NCI-H2107 treated with DMSO at 0.1 percent for 48 hours (cell line): ENCODE measurements around the gene DYRK1B.
"Not testable (repeated sequence)": the region's sequence is repeated elsewhere in the genome, so short reads cannot be mapped to it uniquely, and the experiment has no call there.

Experiments used
- DNase-seq: peaks from one replicate; lab custom pipeline; 2025; ENCODE audit not compliant: unreplicated experiment; lab: John Stamatoyannopoulos, UW

The DYRK1B gene

DNA sequence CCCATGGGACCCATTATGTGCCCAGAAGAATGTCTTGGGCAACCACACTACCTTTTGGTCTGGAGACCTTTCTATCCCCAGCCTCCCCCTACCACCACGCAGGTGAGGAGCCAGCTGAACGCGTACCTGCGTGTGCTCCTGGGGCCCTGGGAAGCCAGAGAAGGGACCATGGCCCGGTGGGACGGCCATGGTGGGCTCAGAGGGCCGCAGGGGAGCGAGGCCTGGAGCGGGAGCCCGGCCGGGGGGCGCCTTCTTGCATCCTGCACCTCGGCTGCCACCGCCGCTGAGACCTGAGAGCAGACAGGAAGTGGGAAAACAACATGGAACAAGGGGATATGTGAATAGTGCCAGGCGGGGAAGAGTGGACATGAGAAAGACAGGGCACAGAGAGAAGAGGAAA, 2.3 kb downstream of the DYRK1B start:
- no peak for DNase-seq

DNA sequence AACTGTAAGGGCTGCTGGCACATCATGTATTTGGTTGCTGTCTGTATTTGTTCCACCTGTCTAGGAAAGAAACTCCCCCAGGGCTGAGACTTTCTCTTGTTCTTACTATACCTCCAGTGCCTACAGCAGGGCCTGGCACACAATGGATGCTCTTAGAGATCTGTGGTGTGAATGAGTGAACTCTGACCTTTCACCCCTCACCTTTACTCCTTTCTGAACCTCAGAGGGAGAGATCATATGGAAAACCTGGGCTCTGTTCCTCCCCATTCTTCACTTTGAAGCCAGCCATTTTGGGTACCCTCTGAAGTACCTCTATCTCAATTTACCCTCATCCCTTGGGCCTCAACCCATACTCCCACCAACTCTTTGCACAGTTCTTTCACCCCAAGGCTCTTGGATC, 3.1 kb downstream of the DYRK1B start:
- no peak for DNase-seq

DNA sequence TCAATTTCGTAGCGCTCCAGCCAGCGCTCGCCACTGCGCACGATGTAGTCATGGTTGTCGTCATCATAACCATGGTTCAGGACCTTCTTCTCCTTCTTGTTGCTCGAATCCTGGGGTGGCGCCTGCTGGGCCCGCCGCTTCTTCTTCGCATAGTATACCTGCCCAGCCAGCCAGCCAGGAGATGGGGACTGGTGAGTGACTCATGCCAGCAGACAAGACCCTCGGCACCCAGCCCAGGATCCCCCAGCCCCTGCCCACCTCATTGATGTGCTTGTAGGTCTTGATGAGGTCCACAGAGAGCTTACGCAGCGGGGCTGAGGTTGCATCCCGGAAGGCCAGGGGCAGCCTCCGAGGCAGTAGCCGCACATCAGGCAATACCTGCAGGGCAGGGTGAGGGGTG, 3.6 kb downstream of the DYRK1B start:
- DNase-seq, result no peak

DNA sequence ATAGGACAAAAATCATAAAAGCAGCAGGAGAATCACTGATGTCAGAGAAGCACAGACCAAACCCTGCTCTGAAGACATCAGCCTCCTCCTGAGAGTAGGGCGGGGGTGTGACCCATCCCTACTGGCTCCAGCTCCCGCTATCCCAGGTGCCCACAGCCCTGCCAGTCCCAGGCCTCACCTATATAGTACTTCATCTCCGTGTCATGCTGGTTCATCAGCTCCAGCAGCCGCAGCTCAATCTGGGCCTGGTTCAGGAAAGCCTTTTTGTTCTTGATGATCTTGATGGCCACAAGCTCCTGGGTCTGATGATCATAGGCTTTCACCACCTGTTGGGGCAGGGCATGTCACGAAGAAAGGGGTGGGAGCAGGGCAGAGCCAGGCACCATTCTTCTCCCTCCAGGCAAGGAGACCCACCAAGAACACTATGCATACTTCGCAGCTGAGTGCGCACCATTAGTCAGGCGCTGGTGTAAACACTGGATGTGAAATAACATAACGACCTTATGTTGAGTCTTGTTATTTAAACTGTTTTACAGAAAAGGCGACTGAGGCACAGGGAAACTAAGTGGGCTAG, 4.2 kb downstream of the DYRK1B start:
- no peak for DNase-seq

DNA sequence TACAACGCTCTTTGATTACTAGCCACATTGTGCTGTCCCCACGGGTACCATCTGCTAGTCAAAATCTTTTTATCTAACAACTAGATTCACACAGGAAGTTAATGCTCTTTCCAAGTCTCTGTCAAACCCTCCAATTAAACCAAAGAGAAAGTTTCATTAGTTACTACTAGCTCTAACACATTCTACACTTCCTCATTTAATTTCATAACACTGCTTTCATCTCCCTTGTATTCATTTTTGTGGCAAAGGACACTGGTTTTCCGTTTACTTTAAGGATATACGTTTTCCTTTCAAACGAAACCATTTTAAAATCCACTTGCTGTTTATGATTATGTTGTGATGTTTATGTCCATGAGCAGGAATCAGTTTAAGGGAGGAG, 5.3 kb downstream of the DYRK1B start:
- no peak for DNase-seq

DNA sequence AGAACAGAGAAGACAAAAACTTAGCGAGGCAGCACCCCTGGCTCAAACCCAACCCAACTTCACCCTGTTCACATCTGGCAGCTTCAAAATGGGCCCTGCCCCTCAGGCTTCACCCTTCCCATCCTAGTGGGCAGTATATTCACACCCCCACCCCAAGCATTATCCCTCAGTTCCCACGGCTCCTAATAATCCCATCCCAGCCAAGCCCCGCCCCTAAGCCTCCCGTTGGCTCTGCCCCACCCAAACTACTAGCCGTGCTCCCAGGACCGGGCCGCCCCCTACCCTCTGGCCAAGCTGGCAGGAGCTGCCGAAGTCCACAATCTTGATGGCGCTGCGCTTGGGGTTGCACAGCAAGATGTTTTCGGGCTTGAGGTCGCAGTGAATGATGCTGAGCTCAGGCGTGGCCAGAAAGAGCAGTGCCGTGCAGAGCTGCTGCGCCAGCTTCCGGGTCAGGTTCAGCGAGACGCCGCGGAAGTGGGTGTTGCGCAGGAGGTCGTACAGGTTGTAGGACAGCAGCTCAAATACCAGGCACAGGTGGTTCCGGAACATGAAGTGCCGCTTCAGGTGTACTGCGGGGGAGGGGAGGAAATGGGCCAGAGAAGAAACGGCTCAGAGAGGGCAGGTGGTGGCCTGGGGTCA, 5.8 kb downstream of the DYRK1B start:
- DNase-seq, result no peak

DNA sequence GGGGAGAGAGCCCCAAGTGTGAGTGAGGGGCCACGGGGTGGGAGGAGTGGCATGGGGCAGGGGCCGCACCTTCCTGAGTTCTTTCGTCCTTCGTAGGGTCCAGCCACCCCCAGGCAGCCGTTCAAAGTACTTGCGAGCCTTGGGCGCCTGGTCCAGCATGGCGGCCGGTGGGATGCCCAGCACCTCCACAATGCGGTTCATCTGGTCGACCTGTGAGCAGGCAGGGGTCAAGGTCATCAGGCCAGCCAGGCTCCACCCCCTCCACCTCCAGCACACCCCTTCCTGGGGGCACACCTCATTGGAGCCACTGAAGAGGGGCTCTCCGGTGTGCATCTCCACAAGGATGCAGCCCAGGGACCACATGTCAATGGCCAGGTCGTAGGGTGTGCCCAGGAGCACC, 6.7 kb downstream of the DYRK1B start:
- no peak for DNase-seq

DNA sequence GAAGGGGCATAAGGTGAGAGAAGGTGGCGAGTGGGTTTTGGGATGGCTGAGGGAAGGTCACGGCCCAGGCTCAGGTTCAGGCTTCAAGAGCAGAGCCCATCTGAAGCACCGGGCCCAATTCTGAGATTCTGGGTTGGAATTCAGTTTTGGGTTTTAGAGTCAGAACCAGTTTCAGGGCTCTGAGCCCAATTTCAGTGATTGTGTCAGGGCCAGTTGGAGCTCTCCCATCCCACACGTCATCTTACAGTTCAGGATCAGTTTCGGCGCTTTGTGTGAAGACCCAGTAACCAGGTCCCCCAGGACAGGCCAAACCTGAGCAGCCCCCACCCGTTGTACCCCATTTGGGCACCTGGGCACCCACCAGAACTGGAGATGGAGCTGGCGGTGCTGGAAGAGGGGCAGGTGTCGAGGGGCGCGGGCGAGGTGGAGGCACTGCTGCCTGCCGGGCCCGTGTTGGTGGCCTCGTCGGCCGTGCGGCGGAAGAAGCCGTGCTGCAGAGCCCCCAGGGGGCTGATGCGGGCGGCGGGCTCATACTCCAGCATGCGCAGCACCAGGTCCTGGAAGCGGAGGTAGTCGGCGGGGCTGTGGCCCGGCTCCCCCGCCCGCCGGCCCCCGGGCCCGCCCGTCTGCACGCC, 7.5 kb downstream of the DYRK1B start:
- DNase-seq, result no peak

DNA sequence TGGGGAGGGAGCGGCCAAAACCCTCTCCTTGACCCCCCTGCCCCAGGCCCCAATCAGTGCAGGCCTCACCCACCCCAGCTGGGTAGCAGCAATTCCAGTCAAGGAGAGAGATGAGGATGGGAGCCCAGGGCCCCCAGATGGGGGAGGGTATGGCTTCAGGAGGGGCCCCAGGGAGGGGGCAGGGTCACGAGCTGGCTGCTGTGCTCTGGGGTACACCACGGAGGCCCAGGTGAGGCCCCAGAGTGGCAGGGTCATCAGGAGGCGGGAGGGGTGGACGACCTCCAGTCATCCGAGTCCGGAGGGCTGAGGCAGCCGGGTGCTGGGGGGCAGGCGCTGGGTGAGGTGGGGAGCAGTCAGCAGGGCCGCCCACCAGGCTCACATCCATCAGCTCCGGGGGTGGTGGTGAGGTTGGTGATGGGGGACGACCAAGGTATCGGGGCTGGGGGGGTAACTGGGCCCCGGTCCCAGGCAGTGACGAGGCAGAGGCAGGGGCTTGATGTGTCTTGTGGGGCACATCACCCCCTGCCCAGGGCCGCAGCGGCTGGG, 8.4 kb downstream of the DYRK1B start:
- DNase-seq, result no peak

DNA sequence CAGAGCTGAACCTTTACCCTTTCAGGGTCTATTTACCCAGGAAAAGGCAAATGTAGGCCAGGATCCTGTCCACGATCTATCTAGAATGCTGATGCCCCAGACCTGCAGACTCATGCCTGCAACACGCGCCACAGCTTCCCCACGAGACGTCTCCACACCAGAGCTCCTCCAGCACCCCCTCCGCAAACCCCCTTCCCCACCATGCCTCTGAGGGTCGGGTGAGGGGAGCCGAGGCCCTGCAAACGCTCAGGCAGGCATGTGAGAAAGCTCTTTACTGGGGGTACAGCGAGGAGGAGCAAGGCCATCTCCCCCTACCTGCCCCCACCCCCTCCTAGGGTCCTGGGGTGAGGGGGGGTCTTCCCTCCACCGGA, 8.9 kb downstream of the DYRK1B start:
- DNase-seq, result no peak

DNA sequence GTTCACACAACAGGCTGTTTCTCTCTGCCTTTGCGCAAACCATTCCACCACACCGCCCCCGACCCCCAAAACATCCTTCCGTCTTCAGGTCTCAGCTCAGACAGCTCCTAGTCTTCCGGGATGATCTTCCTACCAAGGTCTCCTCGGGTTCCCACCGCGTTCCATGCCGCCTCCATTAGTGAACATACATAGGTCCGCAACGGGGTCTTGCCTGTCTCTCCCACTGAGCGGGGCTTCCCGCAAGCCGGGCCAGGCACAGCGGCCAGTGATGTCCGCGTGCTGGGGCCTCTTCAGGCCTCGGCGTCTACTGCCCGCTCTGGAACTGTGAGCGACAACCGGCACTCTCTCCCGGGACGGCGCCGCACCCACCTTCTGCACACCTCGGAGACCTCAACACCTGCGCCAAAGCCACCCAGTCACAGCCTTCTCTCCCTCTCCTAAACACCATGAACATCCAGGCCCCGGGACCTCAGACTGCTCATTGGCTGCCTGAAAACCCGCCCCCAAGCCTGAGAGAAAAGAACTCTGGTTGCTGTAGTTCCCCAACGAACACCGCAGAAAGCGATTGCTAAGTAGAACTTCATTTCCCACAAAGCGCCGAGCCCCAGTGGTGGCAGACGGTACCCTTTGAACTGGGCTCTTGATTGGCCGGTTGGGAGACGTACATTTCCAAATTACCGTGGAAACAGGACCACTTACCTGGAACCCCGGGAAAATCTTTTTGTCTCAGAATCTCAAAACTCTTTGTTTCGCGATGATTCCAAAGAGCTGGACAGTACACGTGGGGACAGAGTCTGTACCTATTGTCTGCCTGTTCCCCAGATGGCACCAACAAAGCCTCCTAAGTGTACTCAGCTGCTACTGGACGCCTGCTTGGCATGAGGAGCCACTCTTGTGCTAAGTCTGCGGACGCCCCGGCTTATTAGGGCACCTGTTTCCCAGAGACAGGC, 9.5 kb downstream of the DYRK1B start:
- DNase-seq, result peak; percentile 97

DNA sequence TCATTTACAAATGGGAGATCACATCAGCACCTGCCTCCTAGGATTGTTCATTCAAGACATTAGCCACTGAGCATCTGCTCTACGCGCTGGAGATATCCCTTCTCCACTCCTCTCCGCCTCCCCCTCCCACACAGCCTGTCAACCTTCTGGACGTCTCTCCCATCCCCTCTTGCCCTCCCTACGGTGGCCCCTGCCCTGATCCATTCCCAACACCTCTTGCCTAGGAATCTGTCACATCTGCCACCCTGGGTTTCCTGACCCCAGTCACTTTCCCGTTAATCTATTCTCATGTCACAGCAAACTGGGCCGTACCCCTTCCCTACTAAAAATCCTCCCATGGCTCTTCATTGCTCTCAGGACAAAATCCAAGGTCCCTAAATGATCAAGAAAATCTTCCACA, 10.3 kb downstream of the DYRK1B start:
- DNase-seq, result no peak

DNA sequence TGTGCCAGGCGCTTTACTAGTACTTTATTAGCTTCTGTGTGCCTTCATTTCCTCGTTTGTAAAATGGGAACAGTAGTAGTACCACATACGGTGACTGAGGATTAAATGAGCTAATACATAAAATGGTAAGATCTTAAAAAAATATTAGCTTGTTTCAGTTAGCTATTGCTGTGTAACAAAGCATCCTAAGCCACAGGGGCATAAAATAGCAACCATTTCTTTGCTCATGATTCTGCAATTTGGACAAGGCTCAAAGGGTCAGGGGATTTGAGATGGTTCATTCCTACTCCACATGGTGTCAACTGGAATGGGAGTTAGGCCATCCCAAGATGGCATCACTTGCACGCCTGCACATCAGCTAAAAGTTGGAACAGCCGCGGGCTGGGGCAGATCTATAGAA, 13.3 kb downstream of the DYRK1B start:
- DNase-seq, result no peak

DNA sequence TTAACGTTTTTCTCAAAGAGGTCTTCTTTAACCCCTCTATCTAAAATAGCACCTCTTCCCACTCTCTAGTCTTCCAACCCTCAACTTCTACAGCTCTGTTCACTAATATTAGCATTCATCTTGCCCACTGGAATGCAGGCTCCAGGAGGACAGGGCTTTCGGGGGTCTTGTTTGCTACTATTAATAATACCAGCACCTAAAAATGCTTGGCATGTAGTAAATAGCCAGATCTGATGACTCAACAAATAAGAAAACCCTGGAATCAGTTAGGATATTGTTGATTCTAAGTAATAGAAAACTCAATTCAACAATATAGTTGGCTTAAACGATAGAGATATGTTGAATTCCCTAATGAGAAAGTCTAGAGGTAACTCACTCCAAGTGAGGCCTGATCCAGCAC, 14.2 kb downstream of the DYRK1B start:
- DNase-seq, result no peak

DNA sequence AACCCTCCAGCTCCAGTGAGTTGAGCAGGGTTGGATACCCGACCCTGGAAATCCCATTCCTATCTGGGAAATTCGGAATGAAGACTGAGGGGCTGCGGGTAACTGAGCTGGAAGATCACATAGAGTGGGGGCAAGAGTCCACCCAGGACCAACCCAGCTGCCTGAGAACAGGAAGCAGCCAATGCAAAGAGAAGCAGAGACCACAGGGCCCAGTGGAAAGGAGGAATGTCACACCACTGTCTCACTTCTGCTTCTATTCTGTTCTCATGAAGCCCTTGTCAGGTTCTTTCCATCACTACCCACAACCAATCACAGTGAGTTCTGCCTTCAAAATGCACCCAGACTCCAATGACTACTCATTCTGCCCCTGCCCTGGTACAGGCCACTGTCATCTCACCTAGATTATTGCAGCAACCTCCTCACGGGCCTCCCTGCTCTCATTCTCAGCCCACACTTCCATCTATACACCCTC, 15.3 kb downstream of the DYRK1B start:
- DNase-seq, result no peak

DNA sequence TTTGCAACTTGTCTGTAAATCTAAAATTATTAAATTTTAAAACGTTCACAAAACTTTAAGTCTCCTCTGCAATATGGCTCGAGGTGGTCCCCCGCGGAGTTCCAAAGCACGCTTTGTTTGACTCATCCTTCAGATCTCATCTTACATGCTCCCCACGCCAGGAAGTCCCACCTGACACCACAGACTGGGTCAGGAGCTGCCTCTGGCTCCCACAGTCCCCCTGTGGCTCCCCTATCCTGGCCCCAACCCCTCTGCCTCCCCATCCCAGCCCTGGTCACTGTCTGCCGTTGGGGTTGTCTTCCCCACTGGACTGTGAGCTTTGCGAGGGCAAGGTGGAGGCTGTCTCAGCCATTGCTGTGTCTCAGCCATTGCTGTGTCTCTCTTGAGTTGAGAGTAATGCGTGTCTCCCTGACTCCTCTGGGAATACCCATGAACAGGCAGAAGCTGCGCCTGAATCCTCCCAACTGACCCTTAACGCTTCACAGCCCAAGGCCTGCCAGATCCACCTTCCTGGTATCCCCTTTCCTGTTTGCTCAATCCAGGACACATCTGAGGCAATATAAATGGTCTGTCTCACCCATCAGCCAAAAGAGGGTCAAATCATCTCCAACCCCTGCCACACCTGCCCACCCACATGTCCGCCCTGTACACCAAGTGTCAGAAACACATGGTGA, 15.9 kb downstream of the DYRK1B start:
- DNase-seq, result no peak

DNA sequence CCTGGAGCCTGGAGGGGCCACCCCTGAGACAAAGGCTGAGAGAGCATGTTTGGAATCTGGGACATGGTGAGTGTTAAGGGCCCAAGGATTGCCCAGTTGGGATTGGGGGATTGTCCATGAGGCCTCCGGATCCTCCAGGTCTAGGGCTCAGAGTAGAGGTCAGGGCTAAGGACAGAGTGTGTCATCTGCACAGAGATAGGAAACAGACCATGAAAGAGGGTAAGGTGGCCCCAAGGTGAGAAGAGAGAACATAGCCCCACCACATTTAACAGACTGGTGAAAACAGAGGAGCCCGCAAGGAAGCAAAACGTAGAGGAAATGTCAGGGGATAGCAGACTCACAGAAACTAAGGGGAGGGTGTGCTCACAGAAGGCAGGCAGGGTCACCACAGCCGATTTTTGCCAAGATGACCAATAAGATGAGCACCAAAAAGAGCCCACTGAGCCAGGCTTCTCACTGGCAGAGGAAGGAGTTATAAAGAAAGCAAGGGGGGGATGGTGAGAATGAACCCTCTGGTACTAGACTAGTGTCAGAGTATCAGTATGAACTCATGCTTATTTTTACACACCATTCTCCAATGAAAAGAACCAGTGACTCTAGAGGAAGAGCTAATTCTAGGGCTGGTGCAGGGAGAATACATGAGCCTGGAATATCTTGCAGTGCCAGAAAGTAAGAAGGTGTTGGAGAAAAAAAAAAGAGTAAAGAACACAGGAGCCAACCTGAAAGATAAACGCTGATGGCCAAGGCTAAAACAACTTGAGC, 17.5 kb downstream of the DYRK1B start:
- DNase-seq, result no peak

DNA sequence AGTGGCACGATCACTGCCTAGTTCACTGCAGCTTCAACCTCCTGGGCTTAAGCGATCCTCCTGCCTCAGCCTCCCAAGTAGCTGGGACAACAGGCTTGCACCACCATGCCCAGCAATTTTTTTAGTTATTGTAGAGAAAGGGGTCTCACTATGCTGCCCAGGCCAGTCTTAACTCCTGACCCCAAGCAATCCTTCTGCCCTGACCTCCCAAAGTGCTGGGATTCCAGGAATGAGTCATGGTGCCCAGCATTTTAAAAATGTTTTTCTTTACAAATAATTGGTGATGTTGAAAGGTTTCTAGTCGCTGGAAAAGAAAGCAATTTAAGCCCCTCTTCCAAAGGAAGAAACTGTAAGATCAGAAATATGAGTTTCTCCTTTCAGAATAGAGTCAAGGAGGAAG, 19.4 kb downstream of the DYRK1B start:
- no peak for DNase-seq

DNA sequence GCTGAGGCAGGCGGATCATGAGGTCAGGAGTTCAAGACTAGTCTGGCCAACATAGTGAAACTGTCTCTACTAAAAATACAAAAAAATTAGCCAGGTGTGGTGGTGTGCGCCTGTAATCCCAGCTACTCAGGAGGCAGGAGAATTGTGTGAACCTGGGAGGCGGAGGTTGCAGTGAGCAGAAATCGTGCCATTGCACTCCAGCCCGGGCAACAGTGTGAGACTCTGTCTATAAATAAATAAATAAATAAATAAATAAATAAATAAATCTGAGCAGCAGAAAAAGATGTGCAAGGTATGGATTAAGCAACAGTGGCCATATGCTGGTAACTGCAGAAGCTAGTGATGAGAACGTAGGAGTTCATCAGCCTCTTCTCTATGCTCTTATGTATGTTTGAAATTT, 19.9 kb downstream of the DYRK1B start:
- not testable (repeated sequence) for DNase-seq
